GM19035 (cell line): ENCODE results near the gene SPATA2L.

ENCODE experiments used
- ATAC-seq: cut with Tn5 transposase; IDR thresholded peaks from one replicate; pipeline ENCODE4 v1.9.1; 2021; ENCODE audit not compliant: unreplicated experiment

Gene SPATA2L

GRCh38 chr16:89729293-89729692, 27.8 kb upstream of the SPATA2L start:
- no peak for ATAC-seq

GRCh38 chr16:89727406-89728120, 26.1 kb upstream of the SPATA2L start:
- ATAC-seq = no peak

GRCh38 chr16:89723279-89724250, 22.1 kb upstream of the SPATA2L start:
- ATAC-seq = no peak

GRCh38 chr16:89722392-89723278, 21.1 kb upstream of the SPATA2L start:
- peak; percentile 18 for ATAC-seq

- peak; percentile 31 for ATAC-seq
These were observed 20.3 kb upstream of the SPATA2L start for GRCh38 chr16:89721546-89722391.

- ATAC-seq = peak; percentile 58
These were observed 19.5 kb upstream of the SPATA2L start, which contains the start of the genes VPS9D1 and ZNF276 for GRCh38 chr16:89720813-89721545. VPS9D1 (minus strand) TSS chr16:89720898; CDS start chr16:89720861, 37 bp downstream. ZNF276 (plus strand) TSS chr16:89721537; CDS start chr16:89721641, 104 bp downstream.

GRCh38 chr16:89720551-89720812, 19.0 kb upstream of the SPATA2L start:
- peak; percentile 16 for ATAC-seq

- no peak for ATAC-seq
These were observed 16.4 kb upstream of the SPATA2L start for GRCh38 chr16:89717688-89718505.

- ATAC-seq = no peak
These were observed 15.6 kb upstream of the SPATA2L start for GRCh38 chr16:89716916-89717687.

- ATAC-seq = no peak
These were observed 15.0 kb upstream of the SPATA2L start for GRCh38 chr16:89716493-89716892.

GRCh38 chr16:89712274-89712781, 10.8 kb upstream of the SPATA2L start:
- ATAC-seq = peak; percentile 19

- ATAC-seq = peak; percentile 50
These were observed 10.2 kb upstream of the SPATA2L start for GRCh38 chr16:89711601-89712273.

GRCh38 chr16:89710709-89711564, 9.4 kb upstream of the SPATA2L start:
- ATAC-seq = no peak

- no peak for ATAC-seq
These were observed 8.4 kb upstream of the SPATA2L start for GRCh38 chr16:89709716-89710432.

- no peak for ATAC-seq
These were observed 7.7 kb upstream of the SPATA2L start for GRCh38 chr16:89709166-89709565.
